Peyer's patch (tissue), 4 donors: ENCODE measurements around the gene TBX6. TPM values are rescaled to one million over a fixed set of nuclear protein-coding genes. Genes with fewer than 3 reads are reported as not detected.
"Not testable (repeated sequence)": the region's sequence is repeated elsewhere in the genome, so short reads cannot be mapped to it uniquely, and the experiment has no call there.

Experiments used
- DNase-seq, 3 donors: peaks; one replicate each; pipeline ENCODE4 v3.0.0-alpha.2; 2017 to 2019
- H3K27ac ChIP-seq, 4 donors: fragments of 200-600 bp; sonication (generic); one replicate each; pipeline ENCODE4 v1.5.1; 2016 to 2019
- H3K27me3 ChIP-seq, 2 donors: fragments of 200-600 bp; sonication (generic); one replicate each; pipeline ENCODE4 v1.5.1; 2019
- H3K36me3 ChIP-seq, 3 donors: fragments of 200-600 bp; sonication (generic); one replicate each; pipeline ENCODE4 v1.5.1; 2016 to 2019
- H3K4me1 ChIP-seq, 4 donors: fragments of 200-600 bp; sonication (generic); one replicate each; pipeline ENCODE4 v1.5.1; 2016 to 2019
- H3K4me3 ChIP-seq, 4 donors: fragments of 200-600 bp; sonication (generic); 1 replicate in 3 of 4; 2 replicates in 1 of 4; pipeline ENCODE4 v1.5.1; 2016 to 2019; ENCODE audit warnings: mild to moderate bottlenecking in 1 of 4
- H3K9me3 ChIP-seq, 4 donors: fragments of 200-600 bp; sonication (generic); one replicate each; pipeline ENCODE4 v1.5.1; 2016 to 2019; ENCODE audit warnings: mild to moderate bottlenecking in 1 of 4
- CTCF ChIP-seq, 6 experiments: fragments of 450-650 bp in 4 of 6; fragments of 200-600 bp in 2 of 6; sonication (generic) in 1 of 6; IDR thresholded peaks; one replicate each; pipeline ENCODE4 v1.5.1; 2017 to 2019; ENCODE audit warnings: antibody characterized with exemption in 6 of 6, mild to moderate bottlenecking in 3 of 6, moderate library complexity in 1 of 6
- POLR2A ChIP-seq, 2 donors: fragments of 450-650 bp; IDR thresholded peaks; one replicate each; pipeline ENCODE4 v1.5.1; 2017; ENCODE audit warnings: antibody characterized with exemption in 2 of 2, mild to moderate bottlenecking in 2 of 2, moderate library complexity in 2 of 2
- total RNA-seq, 4 donors: library from RNA; depleted of rRNA; stranded (reverse); fragments of >200 nt; gene quantifications; one replicate each; pipeline ENCODE4 v1.1.0, GENCODE V29; 2016

TBX6 gene
- total RNA-seq, 4 donors from 2014 or later = 0.53 to 3.4 (median 2.2) TPM

- H3K27ac ChIP-seq = peak overlapping the region; percentile 89 to 99 (median 96)
- peak overlapping the region in 1 of 4 donors; percentile 8 for H3K4me3 ChIP-seq
- peak in 2 of 3 donors; percentile 80 to 91 for DNase-seq
- no peaks in the 10 kb centered on the region for H3K27me3 ChIP-seq
- H3K4me1 ChIP-seq = peaks cover 9 to 63% (median 9%) of the 10 kb centered on the region in 4 donors
- TF ChIP-seq CTCF (IDR thresholded peaks at IDR 0.05) = no peak
- peak; percentile 49 to 87 for TF ChIP-seq POLR2A (IDR thresholded peaks at IDR 0.05)
- H3K36me3 ChIP-seq = peaks cover 0 to 41% (median 0%) of the 10 kb centered on the region in 3 donors
- no peaks in the 10 kb centered on the region for H3K9me3 ChIP-seq
Observed at GRCh38 chr16:30120340-30121105, 28.8 kb upstream of the TBX6 start.

GRCh38 chr16:30119428-30119827, 27.7 kb upstream of the TBX6 start:
- H3K4me3 ChIP-seq = no peak overlapping the region
- peaks cover 0 to 43% (median 0%) of the 10 kb centered on the region in 3 donors for H3K36me3 ChIP-seq
- H3K9me3 ChIP-seq = no peaks in the 10 kb centered on the region
- H3K27me3 ChIP-seq = no peaks in the 10 kb centered on the region
- H3K27ac ChIP-seq = peak overlapping the region in 3 of 4 donors; percentile 66 to 97 (median 95)
- no peak for TF ChIP-seq POLR2A (IDR thresholded peaks at IDR 0.05)
- H3K4me1 ChIP-seq = peaks cover 9 to 71% (median 12%) of the 10 kb centered on the region in 4 donors
- DNase-seq = no peak

- Histone ChIP-seq H3K9me3 (no peaks in the 10 kb centered on the region), H3K4me1 (peaks cover 6 to 80% (median 17%) of the 10 kb centered on the region in 4 donors), H3K4me3 (no peak overlapping the region), H3K27me3 (no peaks in the 10 kb centered on the region), H3K36me3 (peaks cover 0 to 51% (median 0%) of the 10 kb centered on the region in 3 donors), H3K27ac (peak overlapping the region in 3 of 4 donors; percentile 59 to 90 (median 77))
- no peak for DNase-seq
- no peak for TF ChIP-seq POLR2A (IDR thresholded peaks at IDR 0.05)
- TF ChIP-seq CTCF (IDR thresholded peaks at IDR 0.05) = no peak
Observed at GRCh38 chr16:30117768-30118167, 26.0 kb upstream of the TBX6 start.

GRCh38 chr16:30116291-30117207, 24.8 kb upstream of the TBX6 start:
- TF ChIP-seq CTCF (IDR thresholded peaks at IDR 0.05) (no peak), POLR2A (IDR thresholded peaks at IDR 0.05) (no peak)
- no peak overlapping the region for H3K4me3 ChIP-seq
- H3K36me3 ChIP-seq = peaks cover 0 to 62% (median 0%) of the 10 kb centered on the region in 3 donors
- peak in 1 of 3 donors; percentile 54 for DNase-seq
- H3K27me3 ChIP-seq = no peaks in the 10 kb centered on the region
- H3K9me3 ChIP-seq = no peaks in the 10 kb centered on the region
- H3K27ac ChIP-seq = peak overlapping the region in 3 of 4 donors; percentile 59 to 90 (median 77)
- peaks cover 0 to 77% (median 17%) of the 10 kb centered on the region in 4 donors for H3K4me1 ChIP-seq

- H3K4me3 ChIP-seq = no peak overlapping the region
- DNase-seq = peak; percentile 38 to 92 (median 91)
- H3K27ac ChIP-seq = peak overlapping the region; percentile 59 to 90 (median 70)
- peaks cover 0 to 73% (median 0%) of the 10 kb centered on the region in 3 donors for H3K36me3 ChIP-seq
- no peaks in the 10 kb centered on the region for H3K27me3 ChIP-seq
- H3K4me1 ChIP-seq = peaks cover 0 to 67% (median 13%) of the 10 kb centered on the region in 4 donors
- H3K9me3 ChIP-seq = no peaks in the 10 kb centered on the region
- TF ChIP-seq CTCF (IDR thresholded peaks at IDR 0.05) (no peak), POLR2A (IDR thresholded peaks at IDR 0.05) (peak in 1 of 2 donors; percentile 65)
Observed at GRCh38 chr16:30115238-30115637, 23.5 kb upstream of the TBX6 start.

GRCh38 chr16:30114833-30115232, 23.1 kb upstream of the TBX6 start:
- not testable (repeated sequence) for H3K9me3 ChIP-seq, DNase-seq, H3K27me3 ChIP-seq, H3K4me3 ChIP-seq
- Histone ChIP-seq H3K27ac (peak overlapping the region; percentile 59 to 90 (median 70)), H3K36me3 (peaks cover 0 to 76% (median 0%) of the 10 kb centered on the region in 3 donors), H3K4me1 (peaks cover 0 to 64% (median 13%) of the 10 kb centered on the region in 4 donors)
